ENCODE data around the gene TEX54.
A peak's percentile ranks its signal among the peaks of the same experiment; 100 is the strongest.

Gene TEX54

GRCh38 chr11:62786318-62787004 is 46.2 kb downstream of the TEX54 start:
- DNase-seq = peak; percentile 81

DNA sequence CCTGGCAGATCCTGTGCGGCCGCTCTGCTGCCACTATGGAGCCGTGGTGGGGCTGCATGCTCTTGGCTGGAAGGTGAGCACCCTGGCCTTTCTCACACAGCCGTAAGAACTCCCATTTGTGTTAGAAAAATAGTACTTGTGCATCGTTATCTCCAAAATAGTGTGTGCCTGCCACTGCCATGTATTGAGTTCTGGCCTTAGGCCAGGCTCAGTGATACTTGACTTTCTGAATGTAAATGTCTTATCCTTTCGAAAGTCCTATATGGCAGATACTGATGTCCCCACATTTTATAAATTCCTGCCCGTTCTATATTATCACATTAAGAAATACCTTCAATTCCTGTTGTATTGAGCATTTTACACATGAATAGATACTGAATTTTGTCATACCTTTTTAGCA is 49.9 kb downstream of the TEX54 start:
- no peak for DNase-seq

Data from NCI-H1092 treated with DMSO at 0.1 percent for 48 hours (cell line).